ENCODE measurements around the gene FANCD2OS. TPM values are rescaled to one million over a fixed set of nuclear protein-coding genes. Genes with fewer than 3 reads are reported as not detected.

FANCD2OS gene
- polyA plus RNA-seq, 1 experiment, result not detected

GRCh38 chr3:10150987-10151386 lies 42.9 kb upstream of the FANCD2OS start:
- POLR2A ChIA-PET, result no interaction called here
- H3K27me3 ChIP-seq (ENCODE audit: control insufficient read depth, insufficient read depth, low read length), result no peaks in the 10 kb centered on the region
- TF ChIP-seq CTCF (IDR thresholded peaks at IDR 0.05; ENCODE audit: low read depth, low read length), result no peak
- no peak overlapping the region for H3K4me3 ChIP-seq (ENCODE audit: low read depth, low read length)
- CTCF ChIA-PET, result interaction anchor here (1.0 to 2.7 kb wide), 3 partner anchors 13 to 219 kb away, joined by 5 to 11 read pairs (median 6); partner anchors contain the start of gene IRAK2
- no peaks in the 10 kb centered on the region for H3K9me3 ChIP-seq (ENCODE audit: control insufficient read depth, insufficient read depth, low read length)
- H3K27ac ChIP-seq (ENCODE audit: low read depth, low read length), result no peak overlapping the region
- DNase-seq (ENCODE audit: low read depth, low spot score), result no peak

DNA sequence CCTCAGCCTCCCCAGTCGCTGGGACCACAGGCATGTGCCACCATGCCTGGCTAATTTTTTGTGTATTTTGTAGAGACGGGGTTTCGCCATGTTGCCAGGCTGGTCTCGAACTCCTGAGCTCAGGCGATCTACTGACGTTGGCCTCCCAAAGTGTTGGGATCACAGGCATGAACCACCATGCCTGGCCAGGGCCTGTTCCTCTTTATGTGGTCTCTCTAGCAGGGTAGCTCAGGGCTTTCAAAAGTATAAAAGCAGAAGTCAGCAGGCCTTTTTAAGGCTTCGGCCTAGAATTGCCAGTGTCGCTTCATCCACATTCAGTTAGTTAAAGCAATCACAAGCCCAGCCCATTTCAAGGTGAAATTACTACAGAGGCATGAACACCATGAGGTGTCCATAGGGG lies 41.2 kb upstream of the FANCD2OS start:
- POLR2A ChIA-PET, result no interaction called here
- no peak for DNase-seq (ENCODE audit: low read depth, low spot score)
- H3K4me3 ChIP-seq (ENCODE audit: low read depth, low read length), result no peak overlapping the region
- H3K9me3 ChIP-seq (ENCODE audit: control insufficient read depth, insufficient read depth, low read length), result no peaks in the 10 kb centered on the region
- no peak for TF ChIP-seq CTCF (IDR thresholded peaks at IDR 0.05; ENCODE audit: low read depth, low read length)
- no peaks in the 10 kb centered on the region for H3K27me3 ChIP-seq (ENCODE audit: control insufficient read depth, insufficient read depth, low read length)
- CTCF ChIA-PET, result interaction anchor here (1.2 kb wide), 1 partner anchor 203 kb away, joined by 3 read pairs; no protein-coding TSS in a partner anchor
- H3K27ac ChIP-seq (ENCODE audit: low read depth, low read length), result no peak overlapping the region

DNA sequence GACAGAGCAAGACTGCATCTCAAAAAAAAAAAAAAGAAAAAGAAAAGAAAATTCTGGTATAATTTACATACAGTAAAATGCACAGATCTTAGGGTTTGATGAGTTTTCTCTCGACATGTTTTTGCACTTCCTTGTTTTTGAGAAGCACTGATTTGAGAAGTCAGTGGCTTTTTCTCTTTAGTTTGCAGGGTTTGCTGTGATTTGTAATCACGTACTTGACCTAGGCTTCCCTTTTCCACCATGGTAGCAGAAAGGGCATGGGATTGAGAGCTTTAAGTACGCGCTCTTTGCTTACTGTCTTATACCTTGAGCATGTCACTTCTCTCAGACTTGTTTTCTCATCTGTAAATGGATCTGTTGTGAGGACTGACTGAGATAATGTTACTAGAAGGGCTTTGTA lies 37.6 kb upstream of the FANCD2OS start:
- ChIA-PET POLR2A (no interaction called here), CTCF (interaction anchor here (0.7 kb wide), 1 partner anchor 123 kb away, joined by 3 read pairs; no protein-coding TSS in a partner anchor)
- no peak for DNase-seq (ENCODE audit: low read depth, low spot score)
- Histone ChIP-seq H3K9me3 (ENCODE audit: control insufficient read depth, insufficient read depth, low read length) (peaks cover 8% of the 10 kb centered on the region; the same call in 1 of the 2 replicates), H3K4me3 (ENCODE audit: low read depth, low read length) (no peak overlapping the region), H3K27me3 (ENCODE audit: control insufficient read depth, insufficient read depth, low read length) (no peaks in the 10 kb centered on the region), H3K27ac (ENCODE audit: low read depth, low read length) (no peak overlapping the region)
- TF ChIP-seq CTCF (IDR thresholded peaks at IDR 0.05; ENCODE audit: low read depth, low read length), result no peak

- TF ChIP-seq CTCF (IDR thresholded peaks at IDR 0.05; ENCODE audit: low read depth, low read length), result no peak
- peaks cover 8% of the 10 kb centered on the region; the same call in 1 of the 2 replicates for H3K9me3 ChIP-seq (ENCODE audit: control insufficient read depth, insufficient read depth, low read length)
- no peaks in the 10 kb centered on the region for H3K27me3 ChIP-seq (ENCODE audit: control insufficient read depth, insufficient read depth, low read length)
- DNase-seq (ENCODE audit: low read depth, low spot score), result no peak
- ChIA-PET CTCF (interaction anchor here (0.7 to 1.3 kb wide), 2 partner anchors 50 to 185 kb away, joined by 4 to 7 read pairs; no protein-coding TSS in a partner anchor), POLR2A (no interaction called here)
- H3K4me3 ChIP-seq (ENCODE audit: low read depth, low read length), result peak overlapping the region; percentile 81
- peak overlapping the region; percentile 11 for H3K27ac ChIP-seq (ENCODE audit: low read depth, low read length)
Observed at GRCh38 chr3:10142707-10143560, 34.9 kb upstream of the FANCD2OS start.

All from AG04450 (cell line).